Endothelial cell of umbilical vein (primary cell): ENCODE data around the gene OR6C2. TPM values are rescaled to one million over a fixed set of nuclear protein-coding genes. Genes with fewer than 3 reads are reported as not detected.

Experiments used
- BruUV-seq: library from RNA; stranded (reverse); fragments of 400-500 nt; replicated peaks from 2 replicates; lab custom pipeline; 2021; lab: Mats Ljungman, UMichigan
- CTCF ChIA-PET: fragments of 300-600, 350-600 bp; sonication (Branson Sonifier 250); formaldehyde crosslinking; loops from one replicate; lab custom pipeline; 2021; ENCODE audit warnings: antibody characterized with exemption, inconsistent platforms; lab: Charles Lee
- POLR2A ChIA-PET: fragments of 300-600, 350-600 bp; sonication (Branson Sonifier 250); formaldehyde crosslinking; loops from one replicate; lab custom pipeline; 2021; ENCODE audit warnings: antibody characterized with exemption, inconsistent platforms; lab: Charles Lee
- DNase-seq: peaks from one replicate; pipeline ENCODE4 v3.0.0-alpha.2; 2011; ENCODE audit warnings: low read depth, low spot score
- FAIRE-seq: peaks from 2 replicates; lab custom pipeline; 2011; peaks lifted over from hg19 to GRCh38; lab: Jason Lieb, UNC
- H2AFZ ChIP-seq: 2 replicates; pipeline ENCODE4 v1.6.0; 2012; ENCODE audit warnings: low read depth, low read length, control low read depth, inconsistent platforms
- H3K27ac ChIP-seq: 2 replicates; pipeline ENCODE4 v1.5.1; 2011; ENCODE audit warnings: low read depth, mild to moderate bottlenecking, control low read depth, low read length, moderate library complexity; ENCODE audit not compliant: insufficient read depth
- H3K27me3 ChIP-seq, 2 experiments: 2 replicates each; pipeline versions ENCODE4 v1.6.0 to v1.6.1; 2011; ENCODE audit warnings: low read length in 2 of 2, mixed read lengths in 1 of 2; ENCODE audit not compliant: control insufficient read depth in 2 of 2, insufficient read depth in 2 of 2
- H3K36me3 ChIP-seq, 2 experiments: 2 replicates in 1 of 2; 3 replicates in 1 of 2; pipeline ENCODE4 v1.5.1; 2011; ENCODE audit warnings: low read length in 2 of 2, mild to moderate bottlenecking in 1 of 2, moderate library complexity in 1 of 2; ENCODE audit not compliant: control insufficient read depth in 2 of 2, insufficient read depth in 2 of 2; ENCODE audit errors: extremely low read depth in 1 of 2
- H3K4me1 ChIP-seq: 3 replicates; pipeline ENCODE4 v1.5.1; 2011; ENCODE audit warnings: mild to moderate bottlenecking, low read length; ENCODE audit not compliant: control insufficient read depth, insufficient read depth; ENCODE audit errors: extremely low read depth
- H3K4me2 ChIP-seq: 2 replicates; pipeline ENCODE4 v1.6.1; 2011; ENCODE audit warnings: low read length, control low read depth, mixed read lengths; ENCODE audit not compliant: insufficient read depth
- H3K4me3 ChIP-seq, 3 experiments: fragments of 200-600 bp in 1 of 3; sonication (generic), shearing (Covaris generic) in 1 of 3; replicated peaks in 1 of 3; 2 replicates each; pipeline ENCODE4 v1.5.1; 2011 to 2016; ENCODE audit warnings: control low read depth in 3 of 3, low read length in 3 of 3, mild to moderate bottlenecking in 2 of 3, inconsistent platforms in 1 of 3, low read depth in 1 of 3, moderate library complexity in 1 of 3; ENCODE audit not compliant: insufficient read depth in 1 of 3
- H3K79me2 ChIP-seq: 2 replicates; pipeline ENCODE4 v1.6.0; 2012; ENCODE audit warnings: low read length, inconsistent platforms; ENCODE audit not compliant: control insufficient read depth, insufficient read depth
- H3K9ac ChIP-seq: replicated peaks from 2 replicates; pipeline ENCODE3; 2011; ENCODE audit warnings: low read length, control low read depth; ENCODE audit not compliant: insufficient read depth; ENCODE audit errors: extremely low read depth
- H3K9me1 ChIP-seq: replicated peaks from 3 replicates; pipeline ENCODE4 v1.6.0; 2011; ENCODE audit warnings: mild to moderate bottlenecking, low read length; ENCODE audit not compliant: control insufficient read depth, insufficient read depth; ENCODE audit errors: extremely low read depth
- H3K9me3 ChIP-seq: replicated peaks from 2 replicates; pipeline ENCODE4 v1.5.1; 2012; ENCODE audit warnings: low read length, inconsistent platforms; ENCODE audit not compliant: control insufficient read depth, insufficient read depth
- H4K20me1 ChIP-seq: replicated peaks from 2 replicates; pipeline ENCODE3; 2011; ENCODE audit warnings: mild to moderate bottlenecking, low read length; ENCODE audit not compliant: control insufficient read depth, insufficient read depth; ENCODE audit errors: extremely low read depth
- CTCF ChIP-seq, 2 donors: IDR thresholded peaks; 1 replicate in 1 of 2; 2 replicates in 1 of 2; pipeline ENCODE4 v1.5.1; 2011; ENCODE audit warnings: low read length in 2 of 2, mild to moderate bottlenecking in 2 of 2, moderate library complexity in 2 of 2, control low read depth in 1 of 2, inconsistent platforms in 1 of 2, low read depth in 1 of 2; ENCODE audit not compliant: insufficient read depth in 1 of 2; ENCODE audit errors: extremely low read depth in 1 of 2
- EZH2 ChIP-seq: IDR thresholded peaks from 2 replicates; pipeline ENCODE4 v1.6.1; 2012; ENCODE audit warnings: borderline replicate concordance, low read depth, mild to moderate bottlenecking, moderate library complexity, low read length, inconsistent platforms; ENCODE audit not compliant: severe bottlenecking
- FOS ChIP-seq: IDR thresholded peaks from 2 replicates; pipeline ENCODE4 v1.6.1; 2011; ENCODE audit warnings: mild to moderate bottlenecking, low read length, moderate library complexity, borderline replicate concordance; ENCODE audit not compliant: insufficient read depth
- GATA2 ChIP-seq: IDR thresholded peaks from 2 replicates; pipeline ENCODE4 v1.7.0; 2011; ENCODE audit warnings: low read depth, mild to moderate bottlenecking, moderate library complexity, mixed read lengths, low read length; ENCODE audit not compliant: insufficient read length, insufficient read depth
- JUN ChIP-seq: IDR thresholded peaks from 2 replicates; pipeline ENCODE4 v1.6.1; 2011; ENCODE audit warnings: borderline replicate concordance, low read depth; ENCODE audit not compliant: insufficient read length, insufficient read depth
- MYC ChIP-seq: IDR thresholded peaks from one replicate; pipeline ENCODE4 v1.6.1; 2011; ENCODE audit warnings: mild to moderate bottlenecking, low read depth, low read length
- POLR2A ChIP-seq: IDR thresholded peaks from 2 replicates; pipeline ENCODE4 v1.6.1; 2012; ENCODE audit warnings: low read depth, mild to moderate bottlenecking, control low read depth, low read length
- POLR2AphosphoS5 ChIP-seq: IDR thresholded peaks from 2 replicates; pipeline ENCODE4 v1.6.1; 2012; ENCODE audit warnings: low read depth, mild to moderate bottlenecking, control low read depth, low read length, moderate library complexity; ENCODE audit not compliant: insufficient read depth
- dilution Hi-C: fragments of 300-500 bp; cut with MboI; formaldehyde crosslinking; loops from one replicate; pipeline ENCODE4 v1.15.0; 2019; ENCODE audit warnings: low sequenced_read_pairs; ENCODE audit not compliant: extremely low pct_ligation_motif_present
- intact Hi-C: fragments of 100-400 bp; cut with micrococcal nuclease; formaldehyde crosslinking; loops from one replicate; pipeline ENCODE4 v1.10.0; 2022
- polyA plus RNA-seq, 4 experiments: library from polyadenylated mRNA; depleted of rRNA in 3 of 4; stranded (reverse) in 3 of 4; unstranded in 1 of 4; fragments of >200 nt; gene quantifications; 2 replicates each; pipeline versions ENCODE4 v1.2.1 to v1.2.3, GENCODE V29; 2011 to 2012; ENCODE audit warnings: missing spikeins in 1 of 4
- total RNA-seq: library from RNA; stranded (reverse); gene quantifications from 2 replicates; pipeline ENCODE4 v1.2.3, GENCODE V29; 2021
- TF ChIP-seq, protein P1 (sequence below): IDR thresholded peaks from 2 replicates; pipeline ENCODE4 v1.6.1; 2011; ENCODE audit not compliant: insufficient read depth, insufficient read length

OR6C2 gene
- total and polyA plus RNA-seq, 2 donors (not counting 3 experiments of a cell fraction or from before 2014, with no cell fraction given) = not detected

DNA sequence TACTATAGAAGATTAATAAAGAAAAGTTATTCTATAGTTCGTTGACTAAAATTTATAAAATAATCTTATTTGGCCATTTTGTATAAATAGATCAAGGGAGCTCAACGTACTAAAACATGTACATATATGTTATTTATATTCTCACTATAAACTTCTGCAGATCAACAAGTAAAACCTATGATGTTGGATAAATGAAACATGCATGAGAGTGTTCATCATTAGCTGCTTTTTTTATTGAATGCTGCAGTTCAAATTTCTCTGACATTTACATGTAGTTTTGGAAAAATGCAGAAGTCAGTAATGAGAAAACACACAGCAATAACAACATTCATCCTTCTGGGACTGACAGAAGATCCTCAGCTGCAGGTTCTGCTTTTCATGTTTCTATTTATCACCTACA lies 48.2 kb downstream of the OR6C2 start, which contains the start of gene OR6C68:
TSS of gene OR6C68 (plus strand) at position 301 of the 400 bp plus-strand sequence. CDS start at position 301, 0 bp downstream.
- BruUV-seq = no TSS peak
- dilution Hi-C loops (no loop called here), intact Hi-C loops (no loop called here)
- DNase-seq = no peak
- H3K27ac ChIP-seq = no peak within 1 kb of the TSS
- no peak within 1 kb of the TSS for H2AFZ ChIP-seq
- H3K9ac ChIP-seq = no peak within 1 kb of the TSS
- no peaks in the 10 kb centered on the region for H3K79me2 ChIP-seq
- ChIA-PET POLR2A (no interaction called here), CTCF (interaction anchor here (0.7 to 1.2 kb wide), 2 partner anchors 19 to 94 kb away, joined by 3 to 4 read pairs; no protein-coding TSS in a partner anchor)
- no peaks in the 10 kb centered on the region for H3K36me3 ChIP-seq
- no peaks in the 10 kb centered on the region for H4K20me1 ChIP-seq
- no peaks in the 10 kb centered on the region for H3K9me1 ChIP-seq
- no peak within 1 kb of the TSS for H3K4me2 ChIP-seq
- no peaks in the 10 kb centered on the region for H3K4me1 ChIP-seq
- H3K4me3 ChIP-seq = no peak within 1 kb of the TSS
- TF ChIP-seq GATA2 (no peak), POLR2AphosphoS5 (no peak), POLR2A (no peak), MYC (no peak), FOS (no peak), CTCF (IDR thresholded peaks at IDR 0.05; ENCODE audit: extremely low read depth in 1 of 2, insufficient read depth in 1 of 2, low read depth in 1 of 2, low read length in 2 of 2) (no peak), JUN (no peak), EZH2 (no peak)
- TF ChIP-seq, protein P1, sequence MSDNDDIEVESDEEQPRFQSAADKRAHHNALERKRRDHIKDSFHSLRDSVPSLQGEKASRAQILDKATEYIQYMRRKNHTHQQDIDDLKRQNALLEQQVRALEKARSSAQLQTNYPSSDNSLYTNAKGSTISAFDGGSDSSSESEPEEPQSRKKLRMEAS = no peak
- peak; percentile 40 for FAIRE-seq
- H3K27me3 ChIP-seq = no peaks in the 10 kb centered on the region
- no peaks in the 10 kb centered on the region for H3K9me3 ChIP-seq
